ENCODE results near the gene SRPX. TPM values are rescaled to one million over a fixed set of nuclear protein-coding genes. Genes with fewer than 3 reads are reported as not detected.

The SRPX gene
- polyA plus RNA-seq, 1 of the 3 experiments (the other 2 are of a cell fraction): 124 TPM

DNA sequence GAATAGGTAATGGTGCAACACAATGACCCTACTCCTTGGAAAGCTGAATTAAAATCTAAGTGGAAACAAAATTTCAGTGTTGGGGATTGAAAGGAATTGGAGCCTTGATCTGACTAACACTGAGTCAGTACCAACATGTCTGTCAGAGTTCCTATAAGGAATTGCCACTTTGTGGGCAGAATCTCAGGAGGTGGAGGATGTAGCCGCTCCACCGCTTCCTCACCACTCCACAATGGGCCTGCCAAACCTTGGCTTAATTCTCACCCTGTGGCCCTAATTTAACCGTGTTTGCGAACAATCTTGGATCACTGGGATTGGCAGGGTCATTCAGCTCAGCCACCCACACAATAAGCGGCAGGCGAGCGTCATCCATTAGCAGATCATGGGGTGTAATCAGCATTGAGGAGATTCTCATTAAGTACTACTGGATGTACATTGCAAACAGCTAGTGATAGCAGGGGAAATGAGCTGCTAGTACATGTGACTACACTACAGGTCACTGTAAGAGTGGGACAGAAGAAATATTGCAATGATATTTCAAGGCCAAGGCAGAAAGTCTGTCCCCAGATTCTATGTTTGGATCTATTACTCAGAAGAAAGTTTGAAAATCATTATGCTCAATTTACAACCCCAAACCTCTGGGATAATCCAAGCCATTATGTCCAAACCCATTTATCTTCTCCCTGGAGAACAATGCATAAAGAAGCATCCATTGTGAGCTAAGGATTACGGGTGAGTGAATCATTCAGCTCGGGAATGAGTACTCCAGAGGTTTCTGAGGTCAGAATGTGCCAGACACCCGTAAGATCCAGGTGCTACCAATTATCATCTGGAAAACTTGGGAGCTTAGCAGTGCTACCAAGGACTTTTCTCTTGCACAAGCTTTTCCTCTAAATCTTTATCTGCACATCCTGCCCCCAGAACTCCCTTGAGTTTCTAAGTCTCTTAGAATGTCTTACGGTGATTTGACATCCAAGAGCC lies 5.8 kb downstream of the SRPX start (continued):
- TF ChIP-seq REST (IDR thresholded peaks at IDR 0.05; ENCODE audit: low read depth, low read length) (no peak), YY1 (IDR thresholded peaks at IDR 0.05; ENCODE audit: low read depth) (no peak), SIN3A (IDR thresholded peaks at IDR 0.05; ENCODE audit: borderline replicate concordance, low read depth, low read length) (no peak), IRF3 (IDR thresholded peaks at IDR 0.05; ENCODE audit: low read depth, low read length) (no peak), FOXJ3 (CRISPR knock-in tag; IDR thresholded peaks at IDR 0.05) (no peak), FOXM1 (IDR thresholded peaks at IDR 0.05; ENCODE audit: low read depth) (no peak), MEF2A (IDR thresholded peaks at IDR 0.05; ENCODE audit: borderline replicate concordance, low read depth) (peak; percentile 52; the same call in 1 of the 2 replicates), RXRA (IDR thresholded peaks at IDR 0.05; ENCODE audit: borderline replicate concordance, low read depth) (peak; percentile 80), POLR2AphosphoS5 (IDR thresholded peaks at IDR 0.05; ENCODE audit: low read depth, low read length) (no peak; the same call in 1 of the 2 replicates), EZH2phosphoT487 (IDR thresholded peaks at IDR 0.05; ENCODE audit: borderline replicate concordance, low read depth) (no peak), SMC3 (IDR thresholded peaks at IDR 0.05; ENCODE audit: low read depth, low read length) (no peak), JUND (IDR thresholded peaks at IDR 0.05) (peak; percentile 74), FOSL2 (IDR thresholded peaks at IDR 0.05; ENCODE audit: borderline replicate concordance, low read depth) (peak; percentile 70), ELF1 (IDR thresholded peaks at IDR 0.05) (no peak), PBX3 (IDR thresholded peaks at IDR 0.05) (peak; percentile 54), GATA2 (CRISPR knock-in tag; IDR thresholded peaks at IDR 0.05) (no peak), CHD2 (IDR thresholded peaks at IDR 0.05; ENCODE audit: low read length, partially characterized antibody) (no peak), RFX5 (IDR thresholded peaks at IDR 0.05; ENCODE audit: low read length) (no peak), EP300 (IDR thresholded peaks at IDR 0.05; ENCODE audit: borderline replicate concordance in 1 of 2, low read depth in 1 of 2, low read length in 1 of 2) (peak in 1 of 2 experiments; percentile 76; a peak in 1 of 4 replicates), NFIC (IDR thresholded peaks at IDR 0.05; ENCODE audit: borderline replicate concordance) (peak; percentile 7; the same call in 1 of the 2 replicates)
- TF ChIP-seq, protein P1, sequence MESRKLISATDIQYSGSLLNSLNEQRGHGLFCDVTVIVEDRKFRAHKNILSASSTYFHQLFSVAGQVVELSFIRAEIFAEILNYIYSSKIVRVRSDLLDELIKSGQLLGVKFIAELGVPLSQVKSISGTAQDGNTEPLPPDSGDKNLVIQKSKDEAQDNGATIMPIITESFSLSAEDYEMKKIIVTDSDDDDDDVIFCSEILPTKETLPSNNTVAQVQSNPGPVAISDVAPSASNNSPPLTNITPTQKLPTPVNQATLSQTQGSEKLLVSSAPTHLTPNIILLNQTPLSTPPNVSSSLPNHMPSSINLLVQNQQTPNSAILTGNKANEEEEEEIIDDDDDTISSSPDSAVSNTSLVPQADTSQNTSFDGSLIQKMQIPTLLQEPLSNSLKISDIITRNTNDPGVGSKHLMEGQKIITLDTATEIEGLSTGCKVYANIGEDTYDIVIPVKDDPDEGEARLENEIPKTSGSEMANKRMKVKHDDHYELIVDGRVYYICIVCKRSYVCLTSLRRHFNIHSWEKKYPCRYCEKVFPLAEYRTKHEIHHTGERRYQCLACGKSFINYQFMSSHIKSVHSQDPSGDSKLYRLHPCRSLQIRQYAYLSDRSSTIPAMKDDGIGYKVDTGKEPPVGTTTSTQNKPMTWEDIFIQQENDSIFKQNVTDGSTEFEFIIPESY (IDR thresholded peaks at IDR 0.05; ENCODE audit: borderline replicate concordance, low read depth): no peak
- TF ChIP-seq, protein P2, sequence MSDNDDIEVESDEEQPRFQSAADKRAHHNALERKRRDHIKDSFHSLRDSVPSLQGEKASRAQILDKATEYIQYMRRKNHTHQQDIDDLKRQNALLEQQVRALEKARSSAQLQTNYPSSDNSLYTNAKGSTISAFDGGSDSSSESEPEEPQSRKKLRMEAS (IDR thresholded peaks at IDR 0.05; ENCODE audit: low read depth): 0 out of 2 replicates have a peak, but pooled peaks have one; percentile 43
